ENCODE measurements around the gene PHF1. TPM values are rescaled to one million over a fixed set of nuclear protein-coding genes. Genes with fewer than 3 reads are reported as not detected.
"Not testable (repeated sequence)": the region's sequence is repeated elsewhere in the genome, so short reads cannot be mapped to it uniquely, and the experiment has no call there.

Gene PHF1
- total RNA-seq = 100 to 1,000 TPM in 1 of 2 donors, 10 to 100 TPM in 1; 27.5 to 156 TPM

- H3K9me3 Mint-ChIP-seq = no peaks in the 10 kb centered on the region
- peak within 1 kb of the TSS; percentile 98 to 99 for H3K27ac Mint-ChIP-seq
- peaks cover 28 to 36% of the 10 kb centered on the region in 2 donors for H3K36me3 Mint-ChIP-seq
- DNase-seq (ENCODE audit: low spot score in 2 of 2) = peak in 1 of 2 donors; percentile 95
- peak; percentile 59 to 64 for ATAC-seq
Observed at GRCh38 chr6:33410711-33411631, at the start of gene PHF1. Gene PHF1, plus strand, starts transcription at chr6:33411014. Its CDS starts 1,250 bp downstream, at chr6:33412264.

- not testable (repeated sequence) for H3K9me3 Mint-ChIP-seq
Observed at GRCh38 chr6:33363486-33363885, 47.3 kb upstream of the PHF1 start.

GRCh38 chr6:33364475-33365205, 46.2 kb upstream of the PHF1 start:
- H3K36me3 Mint-ChIP-seq, H3K9me3 Mint-ChIP-seq: not testable (repeated sequence)
- peak in 1 of 2 donors; percentile 55 for ATAC-seq

More at GRCh38 chr6:33363486-33363885, 47.3 kb upstream of the PHF1 start:
- DNase-seq (ENCODE audit: low spot score in 2 of 2); ATAC-seq; H3K36me3 Mint-ChIP-seq; H3K27ac Mint-ChIP-seq: not testable (repeated sequence)

GRCh38 chr6:33365206-33365971, 45.4 kb upstream of the PHF1 start:
- peak overlapping the region in 1 of 2 donors; percentile 29 for H3K27ac Mint-ChIP-seq
- not testable (repeated sequence) for H3K9me3 Mint-ChIP-seq; H3K36me3 Mint-ChIP-seq; DNase-seq (ENCODE audit: low spot score in 2 of 2)
- ATAC-seq = peak in 1 of 2 donors; percentile 47

More at GRCh38 chr6:33364475-33365205, 46.2 kb upstream of the PHF1 start:
- peak overlapping the region in 1 of 2 donors; percentile 29 for H3K27ac Mint-ChIP-seq
- DNase-seq (ENCODE audit: low spot score in 2 of 2) = not testable (repeated sequence)

- ATAC-seq (no peak), DNase-seq (ENCODE audit: low spot score in 2 of 2) (no peak)
- no peaks in the 10 kb centered on the region for H3K36me3 Mint-ChIP-seq
- no peak overlapping the region for H3K27ac Mint-ChIP-seq
- no peaks in the 10 kb centered on the region for H3K9me3 Mint-ChIP-seq
Observed at GRCh38 chr6:33367009-33367714, 43.7 kb upstream of the PHF1 start.

- not testable (repeated sequence) for H3K27ac Mint-ChIP-seq; H3K36me3 Mint-ChIP-seq; ATAC-seq; DNase-seq (ENCODE audit: low spot score in 2 of 2); H3K9me3 Mint-ChIP-seq
Observed at GRCh38 chr6:33367715-33368025, 43.1 kb upstream of the PHF1 start.

- not testable (repeated sequence) for DNase-seq (ENCODE audit: low spot score in 2 of 2); ATAC-seq; H3K9me3 Mint-ChIP-seq; H3K36me3 Mint-ChIP-seq; H3K27ac Mint-ChIP-seq
Observed at GRCh38 chr6:33371901-33372300, 38.9 kb upstream of the PHF1 start.

GRCh38 chr6:33372526-33373123, 38.2 kb upstream of the PHF1 start:
- Mint-ChIP-seq H3K36me3 (no peaks in the 10 kb centered on the region), H3K9me3 (no peaks in the 10 kb centered on the region), H3K27ac (no peak overlapping the region)
- DNase-seq (ENCODE audit: low spot score in 2 of 2) = no peak
- ATAC-seq = no peak

- ATAC-seq = no peak
- no peaks in the 10 kb centered on the region for H3K36me3 Mint-ChIP-seq
- no peak for DNase-seq (ENCODE audit: low spot score in 2 of 2)
- H3K9me3 Mint-ChIP-seq = no peaks in the 10 kb centered on the region
- H3K27ac Mint-ChIP-seq = peak overlapping the region in 1 of 2 donors; percentile 47
Observed at GRCh38 chr6:33373960-33374910, 36.6 kb upstream of the PHF1 start.

GRCh38 chr6:33375143-33375671, 35.6 kb upstream of the PHF1 start:
- ATAC-seq (no peak), DNase-seq (ENCODE audit: low spot score in 2 of 2) (no peak)
- no peak overlapping the region for H3K27ac Mint-ChIP-seq
- no peaks in the 10 kb centered on the region for H3K9me3 Mint-ChIP-seq
- H3K36me3 Mint-ChIP-seq = no peaks in the 10 kb centered on the region

GRCh38 chr6:33377171-33377570, 33.6 kb upstream of the PHF1 start:
- H3K27ac Mint-ChIP-seq = no peak overlapping the region
- no peaks in the 10 kb centered on the region for H3K9me3 Mint-ChIP-seq
- ATAC-seq = no peak

GRCh38 chr6:33379184-33379583, 31.6 kb upstream of the PHF1 start:
- not testable (repeated sequence) for H3K9me3 Mint-ChIP-seq; DNase-seq (ENCODE audit: low spot score in 2 of 2); H3K27ac Mint-ChIP-seq; H3K36me3 Mint-ChIP-seq; ATAC-seq

More at GRCh38 chr6:33377171-33377570, 33.6 kb upstream of the PHF1 start:
- no peaks in the 10 kb centered on the region for H3K36me3 Mint-ChIP-seq
- DNase-seq (ENCODE audit: low spot score in 2 of 2) = no peak

- ATAC-seq (no peak), DNase-seq (ENCODE audit: low spot score in 2 of 2) (no peak)
- H3K36me3 Mint-ChIP-seq = no peaks in the 10 kb centered on the region
- H3K9me3 Mint-ChIP-seq = no peaks in the 10 kb centered on the region
- H3K27ac Mint-ChIP-seq = no peak overlapping the region
Observed at GRCh38 chr6:33380272-33380981, 30.4 kb upstream of the PHF1 start.

Measured in activated naive CD4-positive, alpha-beta T cell treated with anti-CD3 and anti-CD28 coated beads, Interleukin-2, amount 50 U/mL, for 72 hours (primary cell).